HepG2 (cell line): ENCODE data around the gene VPS52. TPM values are rescaled to one million over a fixed set of nuclear protein-coding genes. Genes with fewer than 3 reads are reported as not detected.

Experiments used
- ERF ChIP-seq: IDR thresholded peaks from 2 replicates; pipeline ENCODE4 v1.6.1; 2018; ENCODE audit warnings: missing biosample characterization, missing genetic modification reagents
- GFI1 ChIP-seq: sonication (generic); formaldehyde crosslinking; IDR thresholded peaks from 2 replicates; pipeline ENCODE4 v1.5.0; 2020; ENCODE audit warnings: missing genetic modification reagents, mild to moderate bottlenecking, borderline replicate concordance
- HDAC1 ChIP-seq: sonication (generic); formaldehyde crosslinking; IDR thresholded peaks from 2 replicates; pipeline ENCODE4 v1.5.1; 2020; ENCODE audit warnings: mild to moderate bottlenecking, missing genetic modification reagents
- PITX1 ChIP-seq: sonication (generic); formaldehyde crosslinking; IDR thresholded peaks from 2 replicates; pipeline ENCODE4 v1.5.1; 2020; ENCODE audit warnings: mild to moderate bottlenecking, missing genetic modification reagents
- THYN1 ChIP-seq: sonication (generic); formaldehyde crosslinking; IDR thresholded peaks from 2 replicates; pipeline ENCODE4 v1.8.1; 2023; ENCODE audit warnings: low read depth, mild to moderate bottlenecking, moderate library complexity, missing genetic modification reagents, borderline replicate concordance
- ZNF235 ChIP-seq: sonication (generic); formaldehyde crosslinking; IDR thresholded peaks from 2 replicates; pipeline ENCODE4 v1.8.1; 2023; ENCODE audit warnings: mild to moderate bottlenecking, missing genetic modification reagents, borderline replicate concordance
- ZNF326 ChIP-seq: sonication (generic); formaldehyde crosslinking; IDR thresholded peaks from 2 replicates; pipeline ENCODE4 v1.4.0; 2020; ENCODE audit warnings: missing genetic modification reagents, borderline replicate concordance
- ZNF383 ChIP-seq: sonication (generic); formaldehyde crosslinking; IDR thresholded peaks from 2 replicates; pipeline ENCODE4 v1.4.0; 2020; ENCODE audit warnings: missing genetic modification reagents, mild to moderate bottlenecking, borderline replicate concordance
- ZNF792 ChIP-seq: IDR thresholded peaks from 2 replicates; pipeline ENCODE4 v1.6.1; 2016
- polyA plus RNA-seq, 8 experiments: library from polyadenylated mRNA; depleted of rRNA in 3 of 8; stranded (reverse) in 7 of 8; unstranded in 1 of 8; fragments of >200 nt; fragmentation: Illumina TruSeq in 4 of 8; extraction: Trizol in 4 of 8; gene quantifications; 2 replicates each; pipeline versions ENCODE4 v1.2.1 to v1.2.3, GENCODE V29; 2011 to 2016; ENCODE audit warnings: low read depth in 4 of 8, missing spikeins in 1 of 8, mixed read lengths in 1 of 8; ENCODE audit not compliant: insufficient read depth in 1 of 8
- total RNA-seq, 5 experiments: library from RNA; depleted of rRNA; stranded (reverse); fragments of >200 nt; fragmentation: Illumina TruSeq; extraction: Trizol; gene quantifications; 2 replicates each; pipeline ENCODE4 v1.2.3, GENCODE V29; 2016; ENCODE audit warnings: low read depth in 1 of 5
- TF ChIP-seq, protein P1 (sequence below): sonication (generic); formaldehyde crosslinking; conservative IDR thresholded peaks from 2 replicates; pipeline ENCODE4 v1.4.0; 2020; ENCODE audit warnings: missing genetic modification reagents
- TF ChIP-seq, protein P2 (sequence below): sonication (generic); formaldehyde crosslinking; IDR thresholded peaks from 2 replicates; pipeline ENCODE4 v1.4.0; 2020; ENCODE audit warnings: missing genetic modification reagents
- TF ChIP-seq, protein P3 (sequence below): sonication (generic); formaldehyde crosslinking; IDR thresholded peaks from 2 replicates; pipeline ENCODE4 v1.8.1; 2023; ENCODE audit warnings: mild to moderate bottlenecking, missing genetic modification reagents

The VPS52 gene
- total and polyA plus RNA-seq, 2 of the 13 experiments (the other 11 are each of a cell fraction or from before 2014, with no cell fraction given): 48.9 to 85.5 TPM

DNA sequence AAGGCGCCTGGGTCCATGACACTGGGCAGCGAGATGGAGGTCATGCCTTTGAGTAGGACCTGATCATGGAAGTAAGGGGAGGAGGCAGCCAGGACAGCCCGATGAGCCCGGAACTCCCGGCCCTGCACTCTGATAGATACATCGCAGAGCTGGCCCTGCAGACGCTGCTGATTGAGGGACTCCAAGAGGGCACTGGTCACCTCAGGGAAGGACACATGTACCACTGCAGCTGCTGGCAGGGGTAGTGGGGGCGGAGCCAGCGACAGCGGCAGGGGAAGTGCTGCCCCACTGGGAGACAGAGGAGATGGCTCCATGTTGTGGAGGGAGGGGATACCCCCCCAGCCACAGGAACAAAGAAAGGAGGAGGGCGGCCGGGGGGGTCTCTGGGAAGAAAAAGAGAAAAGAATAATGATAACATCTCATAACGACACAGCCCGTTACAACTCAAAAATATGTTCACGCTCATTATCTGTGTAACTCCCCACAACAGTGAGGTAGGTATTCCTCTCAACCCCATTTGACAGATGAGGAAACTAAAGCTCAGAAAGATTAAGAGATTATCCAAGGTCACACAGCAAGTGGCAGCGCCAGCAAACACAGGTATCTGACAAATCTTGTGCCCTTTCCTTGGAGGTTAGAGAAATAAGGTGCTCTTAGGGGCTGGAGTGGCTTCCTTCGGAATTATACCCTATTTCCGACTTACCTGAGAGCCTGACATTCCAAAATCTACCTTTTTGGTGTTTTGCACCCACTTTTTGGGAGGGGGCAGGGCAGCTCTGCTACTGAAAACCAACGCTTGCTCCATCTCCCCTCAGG is 45.1 kb upstream of the VPS52 start (continued):
- TF ChIP-seq GFI1 (CRISPR knock-in tag) (no peak), ZNF792 (no peak; the same call in 1 of the 2 replicates), ZNF383 (CRISPR knock-in tag) (no peak), ERF (no peak; the same call in 1 of the 2 replicates), ZNF235 (CRISPR knock-in tag) (no peak), THYN1 (no peak), HDAC1 (no peak), ZNF326 (CRISPR knock-in tag) (no peak), PITX1 (no peak)
- TF ChIP-seq, protein P1, sequence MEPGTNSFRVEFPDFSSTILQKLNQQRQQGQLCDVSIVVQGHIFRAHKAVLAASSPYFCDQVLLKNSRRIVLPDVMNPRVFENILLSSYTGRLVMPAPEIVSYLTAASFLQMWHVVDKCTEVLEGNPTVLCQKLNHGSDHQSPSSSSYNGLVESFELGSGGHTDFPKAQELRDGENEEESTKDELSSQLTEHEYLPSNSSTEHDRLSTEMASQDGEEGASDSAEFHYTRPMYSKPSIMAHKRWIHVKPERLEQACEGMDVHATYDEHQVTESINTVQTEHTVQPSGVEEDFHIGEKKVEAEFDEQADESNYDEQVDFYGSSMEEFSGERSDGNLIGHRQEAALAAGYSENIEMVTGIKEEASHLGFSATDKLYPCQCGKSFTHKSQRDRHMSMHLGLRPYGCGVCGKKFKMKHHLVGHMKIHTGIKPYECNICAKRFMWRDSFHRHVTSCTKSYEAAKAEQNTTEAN (CRISPR knock-in tag): no peak
- TF ChIP-seq, protein P2, sequence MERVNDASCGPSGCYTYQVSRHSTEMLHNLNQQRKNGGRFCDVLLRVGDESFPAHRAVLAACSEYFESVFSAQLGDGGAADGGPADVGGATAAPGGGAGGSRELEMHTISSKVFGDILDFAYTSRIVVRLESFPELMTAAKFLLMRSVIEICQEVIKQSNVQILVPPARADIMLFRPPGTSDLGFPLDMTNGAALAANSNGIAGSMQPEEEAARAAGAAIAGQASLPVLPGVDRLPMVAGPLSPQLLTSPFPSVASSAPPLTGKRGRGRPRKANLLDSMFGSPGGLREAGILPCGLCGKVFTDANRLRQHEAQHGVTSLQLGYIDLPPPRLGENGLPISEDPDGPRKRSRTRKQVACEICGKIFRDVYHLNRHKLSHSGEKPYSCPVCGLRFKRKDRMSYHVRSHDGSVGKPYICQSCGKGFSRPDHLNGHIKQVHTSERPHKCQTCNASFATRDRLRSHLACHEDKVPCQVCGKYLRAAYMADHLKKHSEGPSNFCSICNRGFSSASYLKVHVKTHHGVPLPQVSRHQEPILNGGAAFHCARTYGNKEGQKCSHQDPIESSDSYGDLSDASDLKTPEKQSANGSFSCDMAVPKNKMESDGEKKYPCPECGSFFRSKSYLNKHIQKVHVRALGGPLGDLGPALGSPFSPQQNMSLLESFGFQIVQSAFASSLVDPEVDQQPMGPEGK (CRISPR knock-in tag): peak; percentile 47; the same call in 1 of the 2 replicates
- TF ChIP-seq, protein P3, sequence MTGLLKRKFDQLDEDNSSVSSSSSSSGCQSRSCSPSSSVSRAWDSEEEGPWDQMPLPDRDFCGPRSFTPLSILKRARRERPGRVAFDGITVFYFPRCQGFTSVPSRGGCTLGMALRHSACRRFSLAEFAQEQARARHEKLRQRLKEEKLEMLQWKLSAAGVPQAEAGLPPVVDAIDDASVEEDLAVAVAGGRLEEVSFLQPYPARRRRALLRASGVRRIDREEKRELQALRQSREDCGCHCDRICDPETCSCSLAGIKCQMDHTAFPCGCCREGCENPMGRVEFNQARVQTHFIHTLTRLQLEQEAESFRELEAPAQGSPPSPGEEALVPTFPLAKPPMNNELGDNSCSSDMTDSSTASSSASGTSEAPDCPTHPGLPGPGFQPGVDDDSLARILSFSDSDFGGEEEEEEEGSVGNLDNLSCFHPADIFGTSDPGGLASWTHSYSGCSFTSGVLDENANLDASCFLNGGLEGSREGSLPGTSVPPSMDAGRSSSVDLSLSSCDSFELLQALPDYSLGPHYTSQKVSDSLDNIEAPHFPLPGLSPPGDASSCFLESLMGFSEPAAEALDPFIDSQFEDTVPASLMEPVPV: no peak
